Right kidney (tissue), 9 donors: ENCODE measurements around the gene CHIA.

Experiments used
- DNase-seq: peaks from one replicate; pipeline ENCODE4 v3.0.0-alpha.2; 2016
- long read RNA-seq, 8 donors: transcript quantifications; one replicate each; lab custom pipeline, GENCODE V29; 2026

Gene CHIA
- long read RNA-seq, donor 1: 0 reads
- long read RNA-seq, donor 2: 0 reads
- long read RNA-seq, donor 3: 0 reads
- long read RNA-seq, donor 4: 0 reads
- long read RNA-seq, donor 5: 0 reads
- long read RNA-seq, donor 6: 0 reads
- long read RNA-seq, donor 7: 0 reads
- long read RNA-seq, donor 8: 0 reads

GRCh38 chr1:111290630-111291029 is at the start of gene CHIA:
TSS of gene CHIA (plus strand) at chr1:111290851. CDS start at chr1:111310468, 19,617 bp downstream.
- no peak for DNase-seq

- DNase-seq: no peak
Observed at GRCh38 chr1:111241797-111242196, 48.9 kb upstream of the CHIA start.

GRCh38 chr1:111242805-111243523 is 47.7 kb upstream of the CHIA start:
- DNase-seq: no peak

GRCh38 chr1:111247125-111247838 is 43.4 kb upstream of the CHIA start:
- no peak for DNase-seq

DNA sequence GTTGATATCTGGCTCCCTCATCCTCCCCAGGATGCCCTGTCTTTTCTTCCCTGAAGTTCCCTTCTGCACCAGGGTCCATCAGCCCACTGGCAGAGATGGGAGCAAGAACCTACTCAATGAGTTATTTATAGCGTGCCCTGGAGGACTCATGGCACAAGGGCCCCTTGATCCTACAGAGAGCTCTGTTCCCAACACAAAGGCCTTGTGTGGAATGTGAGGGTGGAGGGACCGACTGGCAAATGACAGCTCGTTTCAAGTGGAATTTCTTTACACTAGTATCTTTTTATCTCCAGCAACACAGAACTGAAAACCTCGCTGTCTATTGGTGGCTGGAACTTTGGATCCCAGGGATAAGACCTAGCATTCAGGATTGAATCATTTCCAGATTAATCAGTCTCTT is 40.7 kb upstream of the CHIA start:
- DNase-seq: no peak

- no peak for DNase-seq
Observed at GRCh38 chr1:111251570-111251969, 39.1 kb upstream of the CHIA start.

- DNase-seq: no peak
Observed at GRCh38 chr1:111252786-111253185, 37.9 kb upstream of the CHIA start.

DNA sequence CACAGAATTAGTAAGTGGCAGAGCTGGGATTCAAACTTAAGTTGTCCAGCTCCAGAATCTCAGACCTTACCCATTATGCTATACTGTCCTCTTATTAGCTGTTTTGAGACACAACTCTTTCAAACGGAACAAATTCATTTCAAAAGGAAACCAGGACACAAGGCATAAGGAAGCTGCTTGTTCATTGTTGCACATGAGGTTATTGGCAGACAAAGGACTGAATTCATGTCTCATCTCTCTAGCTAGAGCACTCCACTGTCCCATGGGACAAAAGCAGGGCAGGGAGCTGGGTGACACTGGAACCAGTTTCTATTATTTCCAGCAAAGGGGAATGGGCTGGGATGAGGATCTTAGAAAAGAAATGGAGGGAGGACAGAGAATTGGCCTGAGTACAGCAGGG is 36.8 kb upstream of the CHIA start:
- no peak for DNase-seq

GRCh38 chr1:111256988-111257658 is 33.5 kb upstream of the CHIA start:
- no peak for DNase-seq

GRCh38 chr1:111267801-111268508 is 22.7 kb upstream of the CHIA start:
- DNase-seq: no peak

DNA sequence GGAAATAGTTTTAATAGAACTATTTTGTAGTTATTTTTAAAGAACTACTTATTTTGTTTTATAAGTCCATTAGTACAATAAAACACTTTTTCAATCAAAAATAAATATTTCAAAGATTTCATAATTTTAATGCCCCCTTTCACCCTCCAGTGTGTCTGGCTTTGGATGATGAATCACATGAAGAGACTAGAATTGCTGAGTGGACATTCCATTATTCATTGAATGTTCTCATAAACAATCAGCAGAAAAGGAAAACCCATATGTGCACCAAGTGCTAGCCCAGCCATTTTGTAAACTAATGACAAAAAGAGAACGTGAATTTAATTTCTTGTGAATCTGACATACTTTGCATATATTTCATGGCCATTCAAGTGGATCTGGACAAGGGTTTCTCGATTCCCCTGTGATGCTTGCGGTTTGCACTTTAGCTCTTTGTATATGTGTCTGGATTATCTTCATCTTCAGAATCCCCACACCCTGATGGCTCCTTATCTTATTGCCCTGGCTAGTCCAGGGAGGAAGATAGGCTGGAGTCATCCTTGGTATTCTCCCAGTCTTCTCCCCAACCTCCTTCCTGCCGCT is 20.7 kb upstream of the CHIA start:
- no peak for DNase-seq

DNA sequence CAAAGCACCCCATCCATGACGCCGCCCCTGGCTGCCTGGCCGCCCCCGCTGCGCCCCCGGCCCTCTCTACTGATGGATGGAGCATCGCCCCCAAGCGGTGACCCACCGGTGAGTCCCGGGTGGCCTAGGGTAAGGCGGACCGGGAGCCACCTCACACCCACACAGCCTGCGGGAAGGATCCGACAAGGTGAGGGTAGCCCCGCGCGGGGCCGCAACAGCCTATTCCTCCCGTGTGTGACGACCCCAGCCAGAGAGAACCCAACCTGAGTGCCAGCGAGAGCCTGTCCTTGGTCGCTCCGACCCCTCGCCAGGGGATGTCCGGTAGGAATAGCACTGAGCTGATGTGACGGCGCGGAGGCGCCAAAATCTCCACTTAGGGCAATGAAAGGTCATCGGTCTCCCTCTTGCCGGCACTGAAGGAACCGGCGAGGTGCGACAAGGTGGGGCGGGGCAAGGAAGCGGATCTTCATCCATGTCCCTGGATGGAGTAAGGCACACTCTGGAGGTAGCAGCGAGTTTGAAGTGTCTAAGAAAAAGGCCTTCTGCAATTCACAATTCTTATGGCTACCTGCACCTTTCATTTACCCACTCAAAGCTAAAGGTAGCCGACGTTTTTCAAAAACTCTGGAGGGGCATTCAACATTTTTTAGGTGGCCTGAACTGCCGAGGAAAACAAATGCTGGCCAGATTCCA is 19.7 kb upstream of the CHIA start:
- no peak for DNase-seq

GRCh38 chr1:111271464-111271801 is 19.2 kb upstream of the CHIA start:
- no peak for DNase-seq

DNA sequence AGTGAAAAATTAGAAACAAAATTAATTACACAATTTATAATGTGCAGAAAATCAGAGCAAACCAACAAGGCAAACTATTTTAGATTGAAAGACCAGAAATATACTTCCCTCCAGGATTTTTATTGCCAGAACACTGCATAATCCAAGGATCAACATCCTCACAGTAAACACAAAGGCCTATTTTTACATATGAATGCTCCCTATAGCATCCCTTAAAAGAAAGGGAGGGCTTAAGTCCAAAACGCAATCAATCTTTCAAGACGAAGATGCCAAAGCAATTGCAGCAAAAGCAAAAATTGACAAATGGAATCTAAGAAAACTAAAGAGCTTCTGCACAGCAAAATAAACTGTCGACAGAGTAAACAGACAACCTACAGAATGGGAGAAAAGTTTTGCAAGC is 18.6 kb upstream of the CHIA start:
- DNase-seq: no peak

GRCh38 chr1:111274653-111275052 is 16.0 kb upstream of the CHIA start:
- DNase-seq: no peak

GRCh38 chr1:111275079-111275478 is 15.6 kb upstream of the CHIA start:
- no peak for DNase-seq

DNA sequence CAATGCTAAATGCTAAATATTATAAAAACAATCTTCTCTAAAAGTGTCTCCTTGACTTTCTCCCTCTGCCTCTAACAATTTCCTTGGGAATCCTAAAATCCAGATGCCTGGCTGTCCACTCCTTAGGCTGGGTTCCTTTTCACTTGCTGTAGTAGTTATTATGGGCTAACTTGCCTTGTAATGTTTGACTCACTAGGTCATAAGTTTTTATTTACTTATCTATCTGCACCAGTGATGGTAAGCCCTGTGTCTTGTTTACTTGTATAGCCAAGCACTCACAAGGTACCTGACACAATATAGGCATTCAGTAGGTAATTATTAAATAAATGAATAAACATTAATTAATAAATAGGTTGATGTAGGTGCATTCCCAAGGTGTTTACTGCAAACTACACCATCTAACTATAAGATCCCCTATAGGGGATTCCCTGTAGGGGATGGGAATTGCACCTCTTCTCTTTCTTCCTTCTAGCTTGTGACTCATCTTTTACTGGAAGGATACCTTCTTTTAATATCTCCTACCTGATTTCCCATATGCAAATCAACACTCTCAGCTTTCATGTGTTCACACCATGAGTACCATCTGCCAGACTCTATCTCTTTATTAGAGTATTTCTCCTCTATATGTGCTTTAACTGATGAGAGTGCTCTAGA is 14.7 kb upstream of the CHIA start:
- DNase-seq: no peak

- DNase-seq: no peak
Observed at GRCh38 chr1:111279144-111279543, 11.5 kb upstream of the CHIA start.

- no peak for DNase-seq
Observed at GRCh38 chr1:111280267-111280666, 10.4 kb upstream of the CHIA start.

DNA sequence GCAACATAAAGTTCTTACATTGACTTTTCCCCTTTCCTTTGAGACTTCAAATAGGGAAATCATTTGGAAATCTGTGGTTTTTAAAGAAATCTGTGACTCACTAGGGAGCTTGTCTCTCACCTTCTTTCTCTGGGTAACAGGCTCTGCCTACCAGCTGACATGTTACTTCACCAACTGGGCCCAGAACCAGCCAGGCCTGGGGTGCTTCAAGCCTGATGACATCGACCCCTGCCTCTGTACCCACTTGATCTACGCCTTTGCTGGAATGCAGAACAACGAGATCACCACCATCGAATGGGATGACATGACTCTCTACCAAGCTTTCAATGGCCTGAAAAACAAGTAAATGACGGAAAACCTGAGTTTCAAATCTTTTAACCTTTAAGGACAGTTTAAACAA is 9.2 kb upstream of the CHIA start:
- no peak for DNase-seq

DNA sequence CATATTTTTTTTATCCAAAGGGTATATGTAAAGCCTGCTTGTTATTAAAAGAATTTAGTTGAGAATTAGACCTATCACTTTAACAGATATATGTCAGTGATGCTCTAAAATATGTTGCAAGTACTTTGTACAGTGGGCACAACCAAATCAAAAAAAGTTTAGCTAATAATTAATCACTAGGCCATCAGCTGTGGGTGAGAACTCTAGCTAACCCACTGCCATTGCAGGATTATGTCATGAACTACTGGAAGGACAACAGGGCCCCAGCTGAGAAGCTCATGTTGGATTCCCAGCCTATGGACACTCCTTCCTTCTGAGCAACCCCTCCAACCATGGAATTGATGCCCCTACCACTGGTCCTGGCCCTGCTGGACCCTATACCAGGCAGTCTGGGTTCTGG is 6.8 kb upstream of the CHIA start:
- DNase-seq: no peak
